Liver (tissue), 9 donors: ENCODE results near the gene EEFSEC. TPM values are rescaled to one million over a fixed set of nuclear protein-coding genes. Genes with fewer than 3 reads are reported as not detected.

Source experiments
- DNase-seq: peaks from one replicate; pipeline ENCODE4 v3.0.0-alpha.2; 2017; ENCODE audit warnings: low spot score
- H3K27ac ChIP-seq, 2 donors: one replicate each; pipeline ENCODE4 v1.7.0; 2013; ENCODE audit warnings: inconsistent platforms in 2 of 2, low read length in 2 of 2, control low read depth in 1 of 2, low read depth in 1 of 2, mild to moderate bottlenecking in 1 of 2
- H3K27me3 ChIP-seq, 4 donors: one replicate each; pipeline versions ENCODE4 v1.6.1 to v1.7.0; 2013; ENCODE audit warnings: low read length in 3 of 4, inconsistent platforms in 1 of 4, mild to moderate bottlenecking in 1 of 4, moderate library complexity in 1 of 4; ENCODE audit not compliant: control insufficient read depth in 4 of 4, insufficient read depth in 4 of 4
- H3K36me3 ChIP-seq, 4 donors: one replicate each; pipeline versions ENCODE4 v1.6.1 to v1.7.0; 2013; ENCODE audit warnings: low read length in 3 of 4, mild to moderate bottlenecking in 3 of 4, low read depth in 1 of 4, moderate library complexity in 1 of 4; ENCODE audit not compliant: control insufficient read depth in 4 of 4, insufficient read depth in 3 of 4
- H3K4me1 ChIP-seq, 4 donors: one replicate each; pipeline versions ENCODE4 v1.6.1 to v1.7.0; 2013; ENCODE audit warnings: low read length in 3 of 4, mild to moderate bottlenecking in 3 of 4, moderate library complexity in 1 of 4; ENCODE audit not compliant: control insufficient read depth in 4 of 4, insufficient read depth in 4 of 4
- H3K4me3 ChIP-seq, 3 donors: one replicate each; pipeline versions ENCODE4 v1.6.1 to v1.7.0; 2013; ENCODE audit warnings: low read length in 3 of 3, control low read depth in 1 of 3, low read depth in 1 of 3, mild to moderate bottlenecking in 1 of 3
- H3K9ac ChIP-seq, 2 donors: one replicate each; pipeline ENCODE4 v1.7.0; 2013; ENCODE audit warnings: low read length in 2 of 2, mild to moderate bottlenecking in 2 of 2, moderate library complexity in 2 of 2, control low read depth in 1 of 2, low read depth in 1 of 2
- H3K9me3 ChIP-seq, 4 donors: one replicate each; pipeline versions ENCODE4 v1.6.1 to v1.7.0; 2013; ENCODE audit warnings: low read length in 3 of 4; ENCODE audit not compliant: control insufficient read depth in 4 of 4
- ATF3 ChIP-seq: IDR thresholded peaks from 2 replicates; pipeline ENCODE4 v1.6.1; 2016; ENCODE audit warnings: antibody characterized with exemption
- CTCF ChIP-seq: fragments of 150-350 bp; IDR thresholded peaks from 2 replicates; pipeline ENCODE4 v1.5.1; 2017; ENCODE audit warnings: improper control_type of control experiment, low read depth, low read length; ENCODE audit not compliant: missing input control
- EGR1 ChIP-seq, 2 donors: IDR thresholded peaks; 2 replicates each; pipeline ENCODE4 v1.6.1; 2016 to 2018; ENCODE audit warnings: antibody characterized with exemption in 2 of 2, low read depth in 2 of 2
- FOXA1 ChIP-seq: IDR thresholded peaks from 2 replicates; pipeline ENCODE4 v1.6.1; 2016; ENCODE audit warnings: antibody characterized with exemption
- FOXA2 ChIP-seq: IDR thresholded peaks from 2 replicates; pipeline ENCODE4 v1.6.1; 2016; ENCODE audit warnings: antibody characterized with exemption
- GABPA ChIP-seq, 2 donors: IDR thresholded peaks in 1 of 2; conservative IDR thresholded peaks in 1 of 2; 2 replicates each; pipeline ENCODE4 v1.6.1; 2016; ENCODE audit warnings: antibody characterized with exemption in 2 of 2, mild to moderate bottlenecking in 1 of 2, moderate library complexity in 1 of 2
- HNF4A ChIP-seq, 2 donors: conservative IDR thresholded peaks; 2 replicates each; pipeline ENCODE4 v1.6.1; 2016; ENCODE audit warnings: antibody characterized with exemption in 2 of 2, mild to moderate bottlenecking in 2 of 2
- HNF4G ChIP-seq: IDR thresholded peaks from 2 replicates; pipeline ENCODE4 v1.6.1; 2016; ENCODE audit warnings: antibody characterized with exemption
- JUND ChIP-seq, 2 donors: IDR thresholded peaks; 2 replicates each; pipeline ENCODE4 v1.6.1; 2016; ENCODE audit warnings: antibody characterized with exemption in 2 of 2
- NR2F2 ChIP-seq: IDR thresholded peaks from 2 replicates; pipeline ENCODE4 v1.6.1; 2016; ENCODE audit warnings: antibody characterized with exemption
- RAD21 ChIP-seq, 2 donors: IDR thresholded peaks; 2 replicates each; pipeline ENCODE4 v1.6.1; 2016; ENCODE audit warnings: antibody characterized with exemption in 2 of 2, mild to moderate bottlenecking in 2 of 2
- REST ChIP-seq: IDR thresholded peaks from 2 replicates; pipeline ENCODE4 v1.6.1; 2016; ENCODE audit warnings: antibody characterized with exemption, mild to moderate bottlenecking
- RXRA ChIP-seq, 2 donors: IDR thresholded peaks; 2 replicates each; pipeline ENCODE4 v1.6.1; 2017 to 2018; ENCODE audit warnings: antibody characterized with exemption in 2 of 2, mild to moderate bottlenecking in 1 of 2
- SP1 ChIP-seq: IDR thresholded peaks from 2 replicates; pipeline ENCODE4 v1.6.1; 2018; ENCODE audit warnings: antibody characterized with exemption, mild to moderate bottlenecking
- TAF1 ChIP-seq: conservative IDR thresholded peaks from 2 replicates; pipeline ENCODE4 v1.6.1; 2016; ENCODE audit warnings: antibody characterized with exemption, mild to moderate bottlenecking
- YY1 ChIP-seq: IDR thresholded peaks from 2 replicates; pipeline ENCODE4 v1.6.1; 2016; ENCODE audit warnings: antibody characterized with exemption, mild to moderate bottlenecking
- WGBS: extraction: QIAGEN DNeasy Blood & Tissue Kit; methylation state at CpG from one replicate; pipeline ENCODE4 v1.1.7; 2013; 5-methylcytosine and 5-hydroxymethylcytosine counted together
- polyA plus RNA-seq, 2 donors: library from polyadenylated mRNA; stranded (reverse) in 1 of 2; unstranded in 1 of 2; fragments of 200-250 nt in 1 of 2; fragments of >200 nt in 1 of 2; fragmentation: Nextera tagmentation in 1 of 2; extraction: Ambion mirVana in 1 of 2; gene quantifications; one replicate each; pipeline versions ENCODE4 v1.2.1 to v1.2.3, GENCODE V29; 2013 to 2015
- total RNA-seq, 2 donors: library from RNA; depleted of rRNA; stranded (reverse); fragments of >200 nt; gene quantifications; one replicate each; pipeline ENCODE4 v1.2.3, GENCODE V29; 2014
- TF ChIP-seq, protein P1 (sequence below): IDR thresholded peaks from 2 replicates; pipeline ENCODE4 v1.6.1; 2016; ENCODE audit warnings: antibody characterized with exemption
- TF ChIP-seq, protein P2 (sequence below): IDR thresholded peaks from 2 replicates; pipeline ENCODE4 v1.6.1; 2016; ENCODE audit warnings: antibody characterized with exemption
- donor health status: healthy.
- donor health status: healthy.
- donor health status: healthy.
- donor health status: healthy.
- donor health status: healthy.

EEFSEC gene
- total and polyA plus RNA-seq, 4 donors = 8.4 to 13.1 (median 10.7) TPM

DNA sequence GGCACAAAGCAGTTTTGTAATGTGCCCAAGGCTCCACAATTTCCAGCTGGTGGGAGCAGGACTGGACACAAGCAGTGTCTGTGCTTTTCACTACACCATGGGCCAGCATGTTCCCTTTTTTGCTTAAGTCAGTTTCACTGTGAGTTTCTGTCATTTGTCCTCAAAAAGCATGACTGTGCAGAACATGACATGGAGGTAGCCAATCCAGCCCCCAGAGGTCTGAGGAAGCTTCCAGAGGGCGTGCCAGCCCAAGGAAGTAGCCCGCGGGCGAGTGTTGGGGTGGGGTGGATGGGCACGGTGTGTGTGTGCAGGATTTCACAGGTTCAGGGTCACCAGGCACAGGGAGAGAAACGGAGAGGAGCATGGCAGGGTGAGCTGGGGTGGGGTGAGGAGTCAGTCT, 8.0 kb upstream of the EEFSEC start:
- Histone ChIP-seq H3K36me3 (peaks cover 0 to 5% (median under 1%) of the 10 kb centered on the region in 4 donors), H3K9ac (no peak overlapping the region), H3K27ac (no peak overlapping the region), H3K9me3 (no peaks in the 10 kb centered on the region), H3K4me3 (no peak overlapping the region), H3K27me3 (no peaks in the 10 kb centered on the region), H3K4me1 (no peaks in the 10 kb centered on the region)
- TF ChIP-seq EGR1 (IDR thresholded peaks at IDR 0.05; ENCODE audit: low read depth in 2 of 2) = no peak
- no peak for TF ChIP-seq TAF1
- TF ChIP-seq HNF4G = no peak
- TF ChIP-seq RAD21 (IDR thresholded peaks at IDR 0.05) = no peak
- no peak for TF ChIP-seq FOXA1
- TF ChIP-seq, protein P1, sequence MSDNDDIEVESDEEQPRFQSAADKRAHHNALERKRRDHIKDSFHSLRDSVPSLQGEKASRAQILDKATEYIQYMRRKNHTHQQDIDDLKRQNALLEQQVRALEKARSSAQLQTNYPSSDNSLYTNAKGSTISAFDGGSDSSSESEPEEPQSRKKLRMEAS = no peak
- no peak for TF ChIP-seq RXRA (IDR thresholded peaks at IDR 0.05)
- TF ChIP-seq NR2F2 = no peak
- no peak for TF ChIP-seq FOXA2
- no peak for TF ChIP-seq HNF4A (conservative IDR thresholded peaks at IDR 0.05)
- TF ChIP-seq, protein P2, sequence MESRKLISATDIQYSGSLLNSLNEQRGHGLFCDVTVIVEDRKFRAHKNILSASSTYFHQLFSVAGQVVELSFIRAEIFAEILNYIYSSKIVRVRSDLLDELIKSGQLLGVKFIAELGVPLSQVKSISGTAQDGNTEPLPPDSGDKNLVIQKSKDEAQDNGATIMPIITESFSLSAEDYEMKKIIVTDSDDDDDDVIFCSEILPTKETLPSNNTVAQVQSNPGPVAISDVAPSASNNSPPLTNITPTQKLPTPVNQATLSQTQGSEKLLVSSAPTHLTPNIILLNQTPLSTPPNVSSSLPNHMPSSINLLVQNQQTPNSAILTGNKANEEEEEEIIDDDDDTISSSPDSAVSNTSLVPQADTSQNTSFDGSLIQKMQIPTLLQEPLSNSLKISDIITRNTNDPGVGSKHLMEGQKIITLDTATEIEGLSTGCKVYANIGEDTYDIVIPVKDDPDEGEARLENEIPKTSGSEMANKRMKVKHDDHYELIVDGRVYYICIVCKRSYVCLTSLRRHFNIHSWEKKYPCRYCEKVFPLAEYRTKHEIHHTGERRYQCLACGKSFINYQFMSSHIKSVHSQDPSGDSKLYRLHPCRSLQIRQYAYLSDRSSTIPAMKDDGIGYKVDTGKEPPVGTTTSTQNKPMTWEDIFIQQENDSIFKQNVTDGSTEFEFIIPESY = no peak
- no peak for TF ChIP-seq CTCF
- WGBS = 80% methylated on average over 6 of the region's 6 CpGs
- DNase-seq = peak; percentile 35

- H3K4me1 ChIP-seq = peaks cover 0 to 1% (median 0%) of the 10 kb centered on the region in 4 donors
- H3K27me3 ChIP-seq = no peaks in the 10 kb centered on the region
- H3K27ac ChIP-seq = no peak overlapping the region
- H3K9ac ChIP-seq = no peak overlapping the region
- TF ChIP-seq SP1 (no peak), YY1 (no peak), GABPA (IDR thresholded peaks at IDR 0.05 in 1 of 2, conservative IDR thresholded peaks at IDR 0.05 in 1 of 2) (no peak), JUND (IDR thresholded peaks at IDR 0.05) (no peak), FOXA2 (no peak), CTCF (no peak), REST (no peak), ATF3 (no peak), HNF4G (no peak)
- TF ChIP-seq, protein P1 = no peak
- WGBS = 97% methylated on average over 14 of the region's 14 CpGs
- no peak for DNase-seq
- H3K9me3 ChIP-seq = no peaks in the 10 kb centered on the region
- no peak overlapping the region for H3K4me3 ChIP-seq
- H3K36me3 ChIP-seq = peaks cover 0 to 5% (median under 1%) of the 10 kb centered on the region in 4 donors
These were observed 7.1 kb upstream of the EEFSEC start for GRCh38 chr3:128146201-128146600.
